ENCODE measurements around the gene C19orf44.

C19orf44 gene

GRCh38 chr19:16518483-16519229, 22.5 kb downstream of the C19orf44 start:
- no peak for DNase-seq

GRCh38 chr19:16519230-16519687, 23.1 kb downstream of the C19orf44 start:
- no peak for DNase-seq

GRCh38 chr19:16520074-16520973, 24.1 kb downstream of the C19orf44 start:
- no peak for DNase-seq

- DNase-seq = no peak
These were observed 24.9 kb downstream of the C19orf44 start for GRCh38 chr19:16520986-16521624.

GRCh38 chr19:16521715-16522289, 25.6 kb downstream of the C19orf44 start:
- DNase-seq = no peak

- no peak for DNase-seq
These were observed 26.6 kb downstream of the C19orf44 start for GRCh38 chr19:16522559-16523377.

GRCh38 chr19:16524991-16525734, 29.0 kb downstream of the C19orf44 start:
- no peak for DNase-seq

GRCh38 chr19:16525751-16526481, 29.7 kb downstream of the C19orf44 start:
- DNase-seq = no peak

GRCh38 chr19:16527334-16527935, 31.2 kb downstream of the C19orf44 start:
- no peak for DNase-seq

GRCh38 chr19:16527971-16528521, 31.9 kb downstream of the C19orf44 start:
- no peak for DNase-seq

GRCh38 chr19:16529466-16530144, 33.4 kb downstream of the C19orf44 start:
- no peak for DNase-seq

GRCh38 chr19:16530540-16531379, 34.6 kb downstream of the C19orf44 start:
- no peak for DNase-seq

GRCh38 chr19:16531380-16531669, 35.1 kb downstream of the C19orf44 start:
- DNase-seq = no peak

- no peak for DNase-seq
These were observed 36.4 kb downstream of the C19orf44 start for GRCh38 chr19:16532440-16533234.

- no peak for DNase-seq
These were observed 39.2 kb downstream of the C19orf44 start for GRCh38 chr19:16535381-16535780.

GRCh38 chr19:16536130-16536529, 39.9 kb downstream of the C19orf44 start:
- no peak for DNase-seq

- DNase-seq = no peak
These were observed 40.9 kb downstream of the C19orf44 start for GRCh38 chr19:16537111-16537510.

- no peak for DNase-seq
These were observed 44.8 kb downstream of the C19orf44 start for GRCh38 chr19:16540948-16541347.

Data from SHP77 treated with DMSO at 0.1 percent for 48 hours (cell line).